Gastrocnemius medialis (tissue), 4 donors: ENCODE measurements around the gene LORICRIN. TPM values are rescaled to one million over a fixed set of nuclear protein-coding genes. Genes with fewer than 3 reads are reported as not detected.

Experiments
- ATAC-seq, 2 donors: fragments of 150-250 bp; one replicate each; pipeline ENCODE4 v1.9.1; 2016
- DNase-seq, 2 donors: peaks; one replicate each; pipeline ENCODE4 v3.0.0-alpha.2; 2019
- H3K27ac ChIP-seq, 4 donors: fragments of 200-600 bp; sonication (generic); 1 replicate in 1 of 4; 2 replicates in 3 of 4; pipeline ENCODE4 v1.5.1; 2016 to 2018; ENCODE audit warnings: mild to moderate bottlenecking in 2 of 4, moderate library complexity in 1 of 4
- H3K27me3 ChIP-seq, 3 donors: fragments of 200-600 bp; sonication (generic) in 2 of 3; 1 replicate in 1 of 3; 2 replicates in 2 of 3; pipeline versions ENCODE4 v1.5.1 to v1.6.0; 2016 to 2019; ENCODE audit warnings: mild to moderate bottlenecking in 1 of 3, moderate library complexity in 1 of 3
- H3K36me3 ChIP-seq, 2 donors: fragments of 200-600 bp; sonication (generic) in 1 of 2; one replicate each; pipeline ENCODE4 v1.5.1; 2017 to 2018
- H3K4me1 ChIP-seq, 2 donors: fragments of 200-600 bp; sonication (generic) in 1 of 2; one replicate each; pipeline ENCODE4 v1.5.1; 2016 to 2017; ENCODE audit warnings: mild to moderate bottlenecking in 2 of 2
- H3K4me3 ChIP-seq, 4 donors: fragments of 200-600 bp; sonication (generic) in 3 of 4; 1 replicate in 1 of 4; 2 replicates in 3 of 4; pipeline ENCODE4 v1.5.1; 2016 to 2019; ENCODE audit warnings: mild to moderate bottlenecking in 2 of 4
- H3K9me3 ChIP-seq, 3 donors: fragments of 200-600 bp; sonication (generic) in 2 of 3; 1 replicate in 1 of 3; 2 replicates in 2 of 3; pipeline ENCODE4 v1.5.1; 2016 to 2019
- CTCF ChIP-seq, 5 experiments: fragments of 450-650 bp in 3 of 5; fragments of 200-600 bp in 2 of 5; sonication (generic) in 2 of 5; IDR thresholded peaks in 4 of 5; conservative IDR thresholded peaks in 1 of 5; 1 replicate in 4 of 5; 2 replicates in 1 of 5; pipeline ENCODE4 v1.5.1; 2016 to 2019; ENCODE audit warnings: antibody characterized with exemption in 5 of 5, mild to moderate bottlenecking in 3 of 5, moderate library complexity in 3 of 5
- POLR2A ChIP-seq, 2 donors: fragments of 450-650 bp; IDR thresholded peaks; one replicate each; pipeline ENCODE4 v1.6.1; 2017; ENCODE audit warnings: antibody characterized with exemption in 2 of 2, mild to moderate bottlenecking in 2 of 2, moderate library complexity in 2 of 2
- in situ Hi-C, 4 donors: fragments of 200-750 bp; cut with MboI; loops; one replicate each; pipeline versions ENCODE4 v1.15.0 to v1.8.0; 2017; ENCODE audit warnings: low sequenced_read_pairs in 4 of 4
- intact Hi-C: fragments of 100-400 bp; cut with DNase I; formaldehyde crosslinking; loops from one replicate; pipeline ENCODE4 v1.15.1; 2023; ENCODE audit warnings: low total_unique reads
- total RNA-seq, 4 donors: library from RNA; depleted of rRNA; stranded (reverse); fragments of >200 nt; gene quantifications; one replicate each; pipeline versions ENCODE4 v1.1.0 to v1.2.3, GENCODE V29; 2016

LORICRIN gene
- total RNA-seq, 4 donors from 2014 or later = not detected

- Histone ChIP-seq H3K9me3 (no peaks in the 10 kb centered on the region), H3K4me1 (no peaks in the 10 kb centered on the region), H3K27ac (no peak overlapping the region), H3K36me3 (no peaks in the 10 kb centered on the region), H3K27me3 (no peaks in the 10 kb centered on the region), H3K4me3 (no peak overlapping the region)
- ATAC-seq = no peak
- in situ Hi-C loops = no loop called here
- TF ChIP-seq POLR2A (IDR thresholded peaks at IDR 0.05) = no peak
- no peak for TF ChIP-seq CTCF (IDR thresholded peaks at IDR 0.05 in 4 of 5, conservative IDR thresholded peaks at IDR 0.05 in 1 of 5)
- DNase-seq = no peak
- intact Hi-C loops = no loop called here
Measured at GRCh38 chr1:153306303-153307220, 47.1 kb downstream of the LORICRIN start.

- Histone ChIP-seq H3K27me3 (no peaks in the 10 kb centered on the region), H3K36me3 (no peaks in the 10 kb centered on the region), H3K4me1 (no peaks in the 10 kb centered on the region), H3K9me3 (no peaks in the 10 kb centered on the region), H3K27ac (no peak overlapping the region), H3K4me3 (no peak overlapping the region)
- intact Hi-C loops (no loop called here), in situ Hi-C loops (no loop called here)
- TF ChIP-seq CTCF (IDR thresholded peaks at IDR 0.05 in 4 of 5, conservative IDR thresholded peaks at IDR 0.05 in 1 of 5) (no peak), POLR2A (IDR thresholded peaks at IDR 0.05) (no peak)
- ATAC-seq = no peak
- DNase-seq = no peak
Measured at GRCh38 chr1:153307221-153307600, 47.7 kb downstream of the LORICRIN start.

GRCh38 chr1:153308540-153308939 is 49.1 kb downstream of the LORICRIN start:
- Histone ChIP-seq H3K36me3 (no peaks in the 10 kb centered on the region), H3K9me3 (no peaks in the 10 kb centered on the region), H3K4me1 (no peaks in the 10 kb centered on the region), H3K27ac (no peak overlapping the region), H3K4me3 (no peak overlapping the region), H3K27me3 (no peaks in the 10 kb centered on the region)
- DNase-seq (no peak), ATAC-seq (no peak)
- in situ Hi-C loops = no loop called here
- intact Hi-C loops = no loop called here
- TF ChIP-seq POLR2A (IDR thresholded peaks at IDR 0.05) (no peak), CTCF (IDR thresholded peaks at IDR 0.05 in 4 of 5, conservative IDR thresholded peaks at IDR 0.05 in 1 of 5) (no peak)

GRCh38 chr1:153309441-153309840 is 50.0 kb downstream of the LORICRIN start:
- in situ Hi-C loops (no loop called here), intact Hi-C loops (no loop called here)
- no peaks in the 10 kb centered on the region for H3K4me1 ChIP-seq
- DNase-seq (no peak), ATAC-seq (no peak)
- no peak for TF ChIP-seq POLR2A (IDR thresholded peaks at IDR 0.05)
- TF ChIP-seq CTCF (IDR thresholded peaks at IDR 0.05 in 4 of 5, conservative IDR thresholded peaks at IDR 0.05 in 1 of 5) = no peak
- no peak overlapping the region for H3K27ac ChIP-seq
- H3K36me3 ChIP-seq = no peaks in the 10 kb centered on the region
- H3K9me3 ChIP-seq = no peaks in the 10 kb centered on the region
- H3K27me3 ChIP-seq = no peaks in the 10 kb centered on the region
- no peak overlapping the region for H3K4me3 ChIP-seq
